Mucosa of descending colon (tissue), 3 donors: ENCODE results near the gene TMEM187. TPM values are rescaled to one million over a fixed set of nuclear protein-coding genes. Genes with fewer than 3 reads are reported as not detected.
A peak's percentile ranks its signal among the peaks of the same experiment; 100 is the strongest.

ENCODE experiments used
- ATAC-seq: fragments of 200-7000 bp; cut with Tn5 transposase; one replicate; pipeline ENCODE4 v1.9.1; 2020; ENCODE audit warnings: mild to moderate bottlenecking, moderate library complexity
- DNase-seq, 3 donors: peaks; one replicate each; pipeline ENCODE4 v3.0.0-alpha.2; 2020
- H3K36me3 ChIP-seq: fragments of 200-600 bp; one replicate; pipeline ENCODE4 v1.8.0; 2021; ENCODE audit warnings: low read depth, mild to moderate bottlenecking
- H3K4me1 ChIP-seq: fragments of 200-600 bp; one replicate; pipeline ENCODE4 v1.8.0; 2021; ENCODE audit warnings: low read depth, mild to moderate bottlenecking
- H3K4me3 ChIP-seq: fragments of 200-600 bp; one replicate; pipeline ENCODE4 v1.8.0; 2021; ENCODE audit warnings: mild to moderate bottlenecking
- H3K9me3 ChIP-seq: fragments of 200-600 bp; one replicate; pipeline ENCODE4 v1.8.0; 2021; ENCODE audit warnings: mild to moderate bottlenecking
- CTCF ChIP-seq: fragments of 200-600 bp; IDR thresholded peaks from one replicate; pipeline ENCODE4 v1.8.0; 2022; ENCODE audit warnings: antibody characterized with exemption, mild to moderate bottlenecking
- intact Hi-C, 2 donors: fragments of 100-400 bp; cut with DNase I in 1 of 2; cut with micrococcal nuclease in 1 of 2; formaldehyde crosslinking; loops; one replicate each; pipeline versions ENCODE4 v1.11.0 to v1.11.1; 2022; cut with DNase I, micrococcal nuclease
- total RNA-seq, 3 donors: library from RNA; stranded (reverse); fragmentation: NEBNext Ultra II Directional in 2 of 3; extraction: Animal tissue kit (Norgen Biotek cat#: 25700) in 2 of 3; gene quantifications; one replicate each; pipeline versions ENCODE4 v1.2.1 to v1.2.4, GENCODE V29; 2021 to 2023
- donor health status: DM: no; HTN: no; CAD: no; lungs with moderate emphysema.
- donor health status: DM: no; HTN: no; CAD: no.
- donor health status: DM: no; HTN: yes; CAD: no.

TMEM187 gene
- total RNA-seq, 3 donors from 2014 or later = 4.8 to 7.9 (median 7.8) TPM

- DNase-seq (peak in 1 of 3 donors; percentile 51), ATAC-seq (no peak)
- intact Hi-C loops = no loop called here
- TF ChIP-seq CTCF = no peak
- Histone ChIP-seq H3K4me1 (peaks cover 10% of the 10 kb centered on the region), H3K36me3 (no peaks in the 10 kb centered on the region), H3K4me3 (no peak overlapping the region), H3K9me3 (no peaks in the 10 kb centered on the region)
Measured at GRCh38 chrX:153928846-153929245, 43.7 kb upstream of the TMEM187 start.

- Histone ChIP-seq H3K4me3 (no peak overlapping the region), H3K9me3 (no peaks in the 10 kb centered on the region), H3K36me3 (no peaks in the 10 kb centered on the region), H3K4me1 (peaks cover 10% of the 10 kb centered on the region)
- no peak for DNase-seq
- ATAC-seq = no peak
- intact Hi-C loops = no loop called here
- no peak for TF ChIP-seq CTCF
Measured at GRCh38 chrX:153929576-153929975, 43.0 kb upstream of the TMEM187 start.

- no peak for ATAC-seq
- intact Hi-C loops = no loop called here
- Histone ChIP-seq H3K4me1 (peaks cover 10% of the 10 kb centered on the region), H3K4me3 (no peak overlapping the region), H3K36me3 (no peaks in the 10 kb centered on the region), H3K9me3 (no peaks in the 10 kb centered on the region)
- peak in 1 of 3 donors; percentile 51 for DNase-seq
- TF ChIP-seq CTCF = no peak
Measured at GRCh38 chrX:153930011-153930910, 42.3 kb upstream of the TMEM187 start.

GRCh38 chrX:153931151-153931550 lies 41.4 kb upstream of the TMEM187 start:
- no peaks in the 10 kb centered on the region for H3K36me3 ChIP-seq
- TF ChIP-seq CTCF = no peak
- DNase-seq = no peak
- H3K9me3 ChIP-seq = no peaks in the 10 kb centered on the region
- no peak overlapping the region for H3K4me3 ChIP-seq
- H3K4me1 ChIP-seq = peaks cover 10% of the 10 kb centered on the region
- intact Hi-C loops = no loop called here
- ATAC-seq = no peak

GRCh38 chrX:153931748-153932147 lies 40.8 kb upstream of the TMEM187 start:
- DNase-seq (no peak), ATAC-seq (no peak)
- intact Hi-C loops = no loop called here
- TF ChIP-seq CTCF = no peak
- no peak overlapping the region for H3K4me3 ChIP-seq
- no peaks in the 10 kb centered on the region for H3K9me3 ChIP-seq
- peaks cover 10% of the 10 kb centered on the region for H3K4me1 ChIP-seq
- no peaks in the 10 kb centered on the region for H3K36me3 ChIP-seq
